ENCODE data around the gene CRIM1. TPM values are rescaled to one million over a fixed set of nuclear protein-coding genes. Genes with fewer than 3 reads are reported as not detected.

The CRIM1 gene
- total and polyA plus RNA-seq, 2 of the 8 experiments (the other 6 are each of a cell fraction or from before 2014, with no cell fraction given), result 9.4 to 28.4 TPM

- no peak overlapping the region for H3K9ac ChIP-seq (replicated peaks in 1 of 4; ENCODE audit: extremely low read depth in 1 of 4, low read depth in 3 of 4, low read length in 3 of 4)
- no peaks in the 10 kb centered on the region; the same call in none of the 2 replicates for H3K79me1 ChIP-seq (ENCODE audit: low read depth, low read length)
- DNase-seq (ENCODE audit: low read depth in 1 of 2, low spot score in 2 of 2), result no peak
- WGBS, 2 experiments (ENCODE audit: extremely low coverage in 1 of 2, insufficient coverage in 1 of 2, insufficient read length in 1 of 2, insufficient replicate concordance in 2 of 2, low coverage in 1 of 2, low lambda C conversion rate in 2 of 2, missing lambda C conversion rate in 1 of 2), result 90% methylated on average over 6 of the region's 6 CpGs; no CpG with 5 or more reads in 1 of the 2 experiments
- H3K23ac ChIP-seq (ENCODE audit: insufficient read length), result no peak overlapping the region
- no peak overlapping the region for H3K56ac ChIP-seq (replicated peaks; ENCODE audit: insufficient read length, low read depth, low read length)
- peaks cover 12 to 29% (median 24%) of the 10 kb centered on the region in 4 experiments; a peak in 6 of 7 replicates for H3K27me3 ChIP-seq (replicated peaks in 1 of 4; ENCODE audit: control insufficient read depth in 3 of 4, extremely low read depth in 1 of 4, insufficient read depth in 3 of 4, low read length in 3 of 4)
- H3K4me1 ChIP-seq (replicated peaks in 1 of 4; ENCODE audit: control insufficient read depth in 3 of 4, insufficient read depth in 4 of 4, low read length in 3 of 4), result peaks cover 2 to 4% (median 3%) of the 10 kb centered on the region in 4 experiments; a peak in 1 of 7 replicates
- no peak overlapping the region for H3K27ac ChIP-seq (ENCODE audit: low read depth, low read length)
- H2AFZ ChIP-seq (ENCODE audit: low read length), result no peak overlapping the region
- ChIA-PET POLR2A (ENCODE audit: partially characterized antibody) (interaction anchor here (1.2 to 1.5 kb wide), 2 partner anchors 12 to 55 kb away, joined by 4 read pairs; no protein-coding TSS in a partner anchor), CTCF (ENCODE audit: partially characterized antibody) (interaction anchor here (1.5 kb wide), 1 partner anchor 186 kb away, joined by 3 read pairs; no protein-coding TSS in a partner anchor)
- H3K36me3 ChIP-seq (ENCODE audit: control insufficient read depth in 2 of 4, insufficient read depth in 4 of 4, low read length in 3 of 4), result no peaks in the 10 kb centered on the region; a peak in 2 of 8 replicates
- peaks cover 6% of the 10 kb centered on the region for H3K23me2 ChIP-seq (ENCODE audit: low read depth, low read length)
- H4K8ac ChIP-seq (ENCODE audit: extremely low read depth, insufficient read depth, low read length), result no peak overlapping the region
- no peak overlapping the region for H4K91ac ChIP-seq (replicated peaks; ENCODE audit: insufficient read length, low read length)
- H4K5ac ChIP-seq (ENCODE audit: insufficient read length, low read depth, low read length), result no peak overlapping the region
- no peak overlapping the region for H2BK120ac ChIP-seq (replicated peaks; ENCODE audit: low read depth, low read length)
- H3K4ac ChIP-seq (replicated peaks; ENCODE audit: insufficient read length, low read depth, low read length), result no peak overlapping the region
- H3K18ac ChIP-seq (ENCODE audit: extremely low read depth, low read length), result no peak overlapping the region
- peaks cover 0 to 8% of the 10 kb centered on the region in 2 experiments; a peak in 1 of 4 replicates for H3K79me2 ChIP-seq (ENCODE audit: control insufficient read depth in 1 of 2, insufficient read depth in 2 of 2, low read length in 2 of 2)
- no peak overlapping the region for H3K4me3 ChIP-seq (ENCODE audit: extremely low read depth in 1 of 4, insufficient read depth in 2 of 4, low read depth in 3 of 4, low read length in 4 of 4)
- H3K9me3 ChIP-seq (ENCODE audit: insufficient read depth in 2 of 2, low read depth in 1 of 2, low read length in 1 of 2), result no peaks in the 10 kb centered on the region
- H2BK12ac ChIP-seq (ENCODE audit: low read depth, low read length), result no peak overlapping the region
- TF ChIP-seq TAF1 (IDR thresholded peaks at IDR 0.05; ENCODE audit: low read depth, low read length) (no peak), SUZ12 (IDR thresholded peaks at IDR 0.05; ENCODE audit: low read length) (no peak), FOSL1 (IDR thresholded peaks at IDR 0.05; ENCODE audit: insufficient read depth, low read depth, low read length) (no peak)
- no peak overlapping the region for H2BK20ac ChIP-seq (ENCODE audit: low read length)
- no peak overlapping the region for H2BK15ac ChIP-seq (ENCODE audit: low read length)
- no peak for FAIRE-seq
- peaks cover 5 to 12% of the 10 kb centered on the region in 2 experiments for H4K20me1 ChIP-seq (replicated peaks in 1 of 2; ENCODE audit: control insufficient read depth in 1 of 2, insufficient read depth in 2 of 2, low read length in 2 of 2)
- H2BK5ac ChIP-seq (ENCODE audit: low read depth, low read length), result no peak overlapping the region
- H2AK5ac ChIP-seq (ENCODE audit: low read depth, low read length), result no peak overlapping the region
- H3K4me2 ChIP-seq (ENCODE audit: insufficient read depth in 1 of 2, low read depth in 2 of 2, low read length in 2 of 2), result no peak overlapping the region
- no peak overlapping the region for H3K14ac ChIP-seq (ENCODE audit: insufficient read length)
Measured at GRCh38 chr2:36594849-36595248, 239.3 kb downstream of the CRIM1 start.
